ENCODE results near the gene VIT.

The VIT gene

GRCh38 chr2:36770542-36771287 lies 74.2 kb downstream of the VIT start:
- Histone ChIP-seq H3K27ac (ENCODE audit: low read depth, low read length) (no peak overlapping the region), H3K9me3 (ENCODE audit: control insufficient read depth, insufficient read depth, low read depth, low read length) (0 out of 2 replicates have a peak, but pooled peaks cover 1% of the 10 kb centered on the region), H3K27me3 (ENCODE audit: control insufficient read depth, insufficient read depth, low read length) (no peaks in the 10 kb centered on the region), H3K36me3 (ENCODE audit: control insufficient read depth, insufficient read depth, low read length) (no peaks in the 10 kb centered on the region), H3K4me3 (ENCODE audit: low read depth, low read length) (no peak overlapping the region), H3K9ac (ENCODE audit: low read length) (no peak overlapping the region), H3K4me1 (ENCODE audit: control insufficient read depth, insufficient read depth, low read length) (no peaks in the 10 kb centered on the region; the same call in 1 of the 2 replicates)

- H3K27me3 ChIP-seq (ENCODE audit: control insufficient read depth, insufficient read depth, low read length), result no peaks in the 10 kb centered on the region
- no peak overlapping the region for H3K27ac ChIP-seq (ENCODE audit: low read depth, low read length)
- no peak overlapping the region for H3K9ac ChIP-seq (ENCODE audit: low read length)
- H3K36me3 ChIP-seq (ENCODE audit: control insufficient read depth, insufficient read depth, low read length), result no peaks in the 10 kb centered on the region
- H3K4me3 ChIP-seq (ENCODE audit: low read depth, low read length), result no peak overlapping the region
- no peaks in the 10 kb centered on the region; the same call in 1 of the 2 replicates for H3K4me1 ChIP-seq (ENCODE audit: control insufficient read depth, insufficient read depth, low read length)
- H3K9me3 ChIP-seq (ENCODE audit: control insufficient read depth, insufficient read depth, low read depth, low read length), result no peaks in the 10 kb centered on the region
Measured at GRCh38 chr2:36771671-36772070, 75.2 kb downstream of the VIT start.

- no peaks in the 10 kb centered on the region for H3K36me3 ChIP-seq (ENCODE audit: control insufficient read depth, insufficient read depth, low read length)
- H3K4me3 ChIP-seq (ENCODE audit: low read depth, low read length), result no peak overlapping the region
- H3K9me3 ChIP-seq (ENCODE audit: control insufficient read depth, insufficient read depth, low read depth, low read length), result no peaks in the 10 kb centered on the region
- no peak overlapping the region for H3K27ac ChIP-seq (ENCODE audit: low read depth, low read length)
- no peak overlapping the region for H3K9ac ChIP-seq (ENCODE audit: low read length)
- no peaks in the 10 kb centered on the region for H3K27me3 ChIP-seq (ENCODE audit: control insufficient read depth, insufficient read depth, low read length)
- no peaks in the 10 kb centered on the region; the same call in 1 of the 2 replicates for H3K4me1 ChIP-seq (ENCODE audit: control insufficient read depth, insufficient read depth, low read length)
Measured at GRCh38 chr2:36773947-36774346, 77.4 kb downstream of the VIT start.

- no peaks in the 10 kb centered on the region; the same call in 1 of the 2 replicates for H3K4me1 ChIP-seq (ENCODE audit: control insufficient read depth, insufficient read depth, low read length)
- no peak overlapping the region for H3K27ac ChIP-seq (ENCODE audit: low read depth, low read length)
Measured at GRCh38 chr2:36775261-36775660, 78.8 kb downstream of the VIT start.

GRCh38 chr2:36775806-36776205 lies 79.3 kb downstream of the VIT start:
- Histone ChIP-seq H3K4me1 (ENCODE audit: control insufficient read depth, insufficient read depth, low read length) (peaks cover 5% of the 10 kb centered on the region; the same call in 1 of the 2 replicates), H3K27ac (ENCODE audit: low read depth, low read length) (no peak overlapping the region), H3K36me3 (ENCODE audit: control insufficient read depth, insufficient read depth, low read length) (no peaks in the 10 kb centered on the region), H3K27me3 (ENCODE audit: control insufficient read depth, insufficient read depth, low read length) (no peaks in the 10 kb centered on the region), H3K4me3 (ENCODE audit: low read depth, low read length) (no peak overlapping the region), H3K9me3 (ENCODE audit: control insufficient read depth, insufficient read depth, low read depth, low read length) (no peaks in the 10 kb centered on the region), H3K9ac (ENCODE audit: low read length) (no peak overlapping the region)

More at GRCh38 chr2:36775261-36775660, 78.8 kb downstream of the VIT start:
- Histone ChIP-seq H3K27me3 (ENCODE audit: control insufficient read depth, insufficient read depth, low read length) (no peaks in the 10 kb centered on the region), H3K9ac (ENCODE audit: low read length) (no peak overlapping the region), H3K36me3 (ENCODE audit: control insufficient read depth, insufficient read depth, low read length) (no peaks in the 10 kb centered on the region), H3K4me3 (ENCODE audit: low read depth, low read length) (no peak overlapping the region), H3K9me3 (ENCODE audit: control insufficient read depth, insufficient read depth, low read depth, low read length) (no peaks in the 10 kb centered on the region)

GRCh38 chr2:36777272-36777671 lies 80.8 kb downstream of the VIT start:
- Histone ChIP-seq H3K9me3 (ENCODE audit: control insufficient read depth, insufficient read depth, low read depth, low read length) (no peaks in the 10 kb centered on the region), H3K4me3 (ENCODE audit: low read depth, low read length) (no peak overlapping the region), H3K27ac (ENCODE audit: low read depth, low read length) (no peak overlapping the region), H3K4me1 (ENCODE audit: control insufficient read depth, insufficient read depth, low read length) (peaks cover 16% of the 10 kb centered on the region), H3K36me3 (ENCODE audit: control insufficient read depth, insufficient read depth, low read length) (no peaks in the 10 kb centered on the region), H3K9ac (ENCODE audit: low read length) (no peak overlapping the region), H3K27me3 (ENCODE audit: control insufficient read depth, insufficient read depth, low read length) (no peaks in the 10 kb centered on the region)

GRCh38 chr2:36777788-36778187 lies 81.3 kb downstream of the VIT start:
- H3K4me1 ChIP-seq (ENCODE audit: control insufficient read depth, insufficient read depth, low read length), result peaks cover 19% of the 10 kb centered on the region
- no peaks in the 10 kb centered on the region for H3K36me3 ChIP-seq (ENCODE audit: control insufficient read depth, insufficient read depth, low read length)
- H3K27me3 ChIP-seq (ENCODE audit: control insufficient read depth, insufficient read depth, low read length), result no peaks in the 10 kb centered on the region
- H3K4me3 ChIP-seq (ENCODE audit: low read depth, low read length), result no peak overlapping the region
- H3K9ac ChIP-seq (ENCODE audit: low read length), result no peak overlapping the region
- H3K9me3 ChIP-seq (ENCODE audit: control insufficient read depth, insufficient read depth, low read depth, low read length), result no peaks in the 10 kb centered on the region
- no peak overlapping the region for H3K27ac ChIP-seq (ENCODE audit: low read depth, low read length)

- no peaks in the 10 kb centered on the region for H3K9me3 ChIP-seq (ENCODE audit: control insufficient read depth, insufficient read depth, low read depth, low read length)
- no peak overlapping the region for H3K27ac ChIP-seq (ENCODE audit: low read depth, low read length)
- no peaks in the 10 kb centered on the region for H3K27me3 ChIP-seq (ENCODE audit: control insufficient read depth, insufficient read depth, low read length)
- H3K9ac ChIP-seq (ENCODE audit: low read length), result no peak overlapping the region
- H3K36me3 ChIP-seq (ENCODE audit: control insufficient read depth, insufficient read depth, low read length), result no peaks in the 10 kb centered on the region
- peaks cover 23% of the 10 kb centered on the region for H3K4me1 ChIP-seq (ENCODE audit: control insufficient read depth, insufficient read depth, low read length)
- H3K4me3 ChIP-seq (ENCODE audit: low read depth, low read length), result no peak overlapping the region
Measured at GRCh38 chr2:36779462-36779861, 83.0 kb downstream of the VIT start.

- Histone ChIP-seq H3K9me3 (ENCODE audit: control insufficient read depth, insufficient read depth, low read depth, low read length) (no peaks in the 10 kb centered on the region), H3K27ac (ENCODE audit: low read depth, low read length) (no peak overlapping the region), H3K36me3 (ENCODE audit: control insufficient read depth, insufficient read depth, low read length) (no peaks in the 10 kb centered on the region), H3K4me3 (ENCODE audit: low read depth, low read length) (no peak overlapping the region), H3K27me3 (ENCODE audit: control insufficient read depth, insufficient read depth, low read length) (no peaks in the 10 kb centered on the region), H3K4me1 (ENCODE audit: control insufficient read depth, insufficient read depth, low read length) (peaks cover 31% of the 10 kb centered on the region), H3K9ac (ENCODE audit: low read length) (no peak overlapping the region)
Measured at GRCh38 chr2:36780231-36780839, 83.8 kb downstream of the VIT start.

- Histone ChIP-seq H3K9ac (ENCODE audit: low read length) (no peak overlapping the region), H3K27ac (ENCODE audit: low read depth, low read length) (no peak overlapping the region), H3K9me3 (ENCODE audit: control insufficient read depth, insufficient read depth, low read depth, low read length) (no peaks in the 10 kb centered on the region), H3K4me1 (ENCODE audit: control insufficient read depth, insufficient read depth, low read length) (peaks cover 36% of the 10 kb centered on the region), H3K27me3 (ENCODE audit: control insufficient read depth, insufficient read depth, low read length) (no peaks in the 10 kb centered on the region), H3K36me3 (ENCODE audit: control insufficient read depth, insufficient read depth, low read length) (no peaks in the 10 kb centered on the region), H3K4me3 (ENCODE audit: low read depth, low read length) (no peak overlapping the region)
Measured at GRCh38 chr2:36781907-36782720, 85.6 kb downstream of the VIT start.

- H3K4me3 ChIP-seq (ENCODE audit: low read depth, low read length), result no peak overlapping the region
- peaks cover 36% of the 10 kb centered on the region for H3K4me1 ChIP-seq (ENCODE audit: control insufficient read depth, insufficient read depth, low read length)
- no peaks in the 10 kb centered on the region for H3K27me3 ChIP-seq (ENCODE audit: control insufficient read depth, insufficient read depth, low read length)
- no peak overlapping the region for H3K27ac ChIP-seq (ENCODE audit: low read depth, low read length)
- no peaks in the 10 kb centered on the region for H3K36me3 ChIP-seq (ENCODE audit: control insufficient read depth, insufficient read depth, low read length)
- no peaks in the 10 kb centered on the region for H3K9me3 ChIP-seq (ENCODE audit: control insufficient read depth, insufficient read depth, low read depth, low read length)
- H3K9ac ChIP-seq (ENCODE audit: low read length), result no peak overlapping the region
Measured at GRCh38 chr2:36783246-36783645, 86.7 kb downstream of the VIT start.
